GM19099 (cell line): ENCODE measurements around the gene LDLRAD3.

Experiments used
- POLR2A ChIP-seq: IDR thresholded peaks from 3 replicates; pipeline ENCODE4 v1.6.1; 2011; ENCODE audit warnings: low read depth; ENCODE audit not compliant: insufficient read length; ENCODE audit errors: extremely low read depth

LDLRAD3 gene

DNA sequence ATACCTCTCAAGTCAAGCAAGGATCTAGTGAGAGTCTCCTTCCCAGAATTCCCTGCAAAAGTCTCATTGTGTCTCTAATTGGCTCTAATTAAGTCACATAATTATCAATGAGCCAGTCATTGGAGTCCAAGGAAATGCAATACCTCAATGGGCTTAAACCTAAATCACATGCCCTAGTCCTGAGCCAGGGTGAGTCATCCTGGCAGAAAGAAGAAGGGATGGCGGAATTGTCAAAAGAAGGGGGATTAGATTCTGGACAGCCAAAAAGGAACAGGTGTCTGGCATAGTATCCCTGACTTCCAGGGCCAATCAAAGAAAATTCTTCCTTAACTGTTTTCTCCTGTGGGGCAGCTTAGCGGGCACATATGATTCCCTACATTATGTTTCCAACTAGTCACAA, 25.1 kb upstream of the LDLRAD3 start:
- TF ChIP-seq POLR2A: no peak

DNA sequence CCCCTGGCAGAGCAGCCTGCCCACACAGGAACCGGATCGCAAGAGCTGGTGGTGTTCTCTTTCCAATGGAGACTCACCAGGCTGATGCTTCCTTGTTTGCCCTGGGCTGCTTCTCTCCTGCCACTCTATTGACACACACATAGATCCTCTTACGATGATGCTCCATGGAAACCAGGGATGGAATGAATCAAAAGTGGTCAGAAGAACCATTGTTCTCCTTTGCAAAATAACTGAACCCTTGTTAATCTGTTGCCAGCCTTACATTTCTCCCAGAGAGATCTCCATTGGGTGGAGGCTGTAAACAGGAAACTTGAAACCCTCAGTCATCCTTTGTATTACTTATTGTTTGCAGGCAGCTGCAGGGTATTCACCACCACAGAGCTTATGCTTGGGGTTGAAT, 24.6 kb upstream of the LDLRAD3 start:
- TF ChIP-seq POLR2A: no peak

DNA sequence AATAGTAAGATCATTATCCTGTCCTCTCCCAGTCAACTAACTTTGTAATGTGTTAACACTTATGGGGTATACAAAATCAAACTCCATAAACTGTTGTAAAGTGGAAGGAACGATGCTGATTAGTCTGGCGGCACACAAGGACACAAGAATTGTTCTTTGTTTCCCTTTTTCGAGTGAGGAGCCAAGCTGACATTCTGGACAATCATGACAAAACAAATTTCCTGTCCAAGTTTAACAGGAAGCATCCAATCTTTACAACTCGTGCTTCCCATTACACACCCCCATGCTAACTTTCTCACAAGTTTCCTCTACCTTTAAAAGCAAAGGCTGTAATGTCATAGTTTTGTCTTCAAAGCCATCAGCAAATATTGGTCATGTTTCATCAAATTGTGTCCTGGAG, 20.4 kb upstream of the LDLRAD3 start:
- no peak for TF ChIP-seq POLR2A

DNA sequence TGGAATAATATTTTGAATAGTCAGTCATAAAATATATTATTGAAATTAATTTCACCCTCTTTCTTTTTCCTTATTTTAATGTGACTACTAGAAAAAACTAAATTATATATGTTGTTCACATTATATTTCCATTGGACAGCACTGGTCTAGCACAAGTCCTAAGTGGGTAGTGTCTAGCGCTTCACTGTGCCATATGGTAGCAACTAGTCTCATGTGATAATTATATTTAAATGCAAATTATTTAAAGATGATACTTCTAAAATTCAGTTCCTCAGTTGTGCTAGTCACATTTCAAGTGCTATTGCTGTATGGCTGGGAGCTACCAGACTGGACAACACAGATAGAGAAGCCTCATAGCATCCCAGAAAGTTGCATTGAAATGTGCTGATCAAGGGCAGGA, 19.1 kb upstream of the LDLRAD3 start:
- no peak for TF ChIP-seq POLR2A

DNA sequence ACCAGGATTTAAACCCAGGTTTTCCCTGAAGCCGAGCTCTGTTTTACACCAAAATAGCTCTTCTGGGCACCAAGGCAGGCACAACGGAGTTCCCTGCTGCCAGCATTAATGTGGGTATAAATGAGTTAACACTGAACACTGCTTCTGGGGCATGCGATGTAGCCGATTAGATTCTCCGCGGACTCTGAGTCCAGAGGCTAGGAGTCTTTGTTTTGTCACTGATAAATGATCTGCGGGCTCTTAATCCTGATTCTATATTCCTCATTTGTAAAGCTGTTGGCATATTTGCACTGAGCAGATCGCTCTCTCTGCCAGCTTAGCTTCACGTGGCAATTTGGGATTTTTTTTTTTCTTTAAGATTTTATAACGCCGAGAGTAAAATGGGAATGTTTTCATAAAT, 16.8 kb upstream of the LDLRAD3 start:
- TF ChIP-seq POLR2A: no peak

DNA sequence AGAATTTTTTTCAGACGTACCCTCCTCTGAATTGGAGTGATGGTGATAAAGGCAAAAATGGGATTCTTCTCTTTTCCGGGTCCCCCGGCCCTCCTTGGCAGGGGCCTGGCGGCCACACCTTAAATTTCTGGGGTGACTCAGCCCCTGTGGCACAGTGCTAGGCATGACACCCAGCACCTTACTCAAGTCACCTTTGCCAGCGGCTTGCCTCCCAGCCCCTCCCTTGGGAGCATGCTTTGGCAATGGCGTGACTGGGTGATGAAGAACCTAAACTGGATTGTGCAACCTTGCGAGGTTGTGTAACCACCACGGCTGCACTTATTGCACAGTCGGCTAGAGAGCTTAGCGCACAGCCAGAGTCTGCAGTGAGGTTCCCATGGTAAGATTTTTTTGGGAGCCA, 16.2 kb upstream of the LDLRAD3 start:
- TF ChIP-seq POLR2A: no peak

DNA sequence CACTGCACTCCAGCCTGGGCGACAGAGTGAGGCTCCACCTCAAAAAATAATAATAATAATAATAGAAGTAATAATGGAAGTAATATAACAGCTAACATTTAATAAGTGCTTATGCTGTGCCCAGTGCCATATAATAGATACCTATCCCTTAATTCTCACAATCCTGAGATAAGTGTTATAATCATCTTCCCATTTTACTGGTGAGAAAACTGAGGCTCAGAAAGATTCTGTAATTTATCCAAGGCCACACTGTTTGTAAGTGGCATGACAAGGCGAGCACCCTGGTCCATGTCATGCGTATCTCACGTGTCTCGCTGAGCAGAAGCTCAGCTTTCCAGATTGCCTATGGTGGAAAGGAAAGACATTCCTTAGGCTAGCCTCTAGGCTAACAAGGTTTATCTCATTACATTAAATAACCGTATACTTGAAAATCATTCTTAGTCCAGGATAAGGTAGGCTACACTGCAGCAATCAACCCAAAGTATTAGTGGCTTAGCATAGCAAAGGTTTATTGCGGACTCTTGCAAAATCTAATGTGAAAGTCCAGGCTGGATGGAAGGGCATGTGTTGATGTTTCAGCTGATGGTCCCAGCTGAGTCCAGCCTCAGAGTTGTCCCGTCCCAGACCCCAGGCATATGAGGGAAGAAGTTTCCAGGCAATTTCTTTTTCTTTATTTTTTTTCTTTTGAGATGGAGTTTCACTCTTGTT, 15.0 kb upstream of the LDLRAD3 start:
- no peak for TF ChIP-seq POLR2A

DNA sequence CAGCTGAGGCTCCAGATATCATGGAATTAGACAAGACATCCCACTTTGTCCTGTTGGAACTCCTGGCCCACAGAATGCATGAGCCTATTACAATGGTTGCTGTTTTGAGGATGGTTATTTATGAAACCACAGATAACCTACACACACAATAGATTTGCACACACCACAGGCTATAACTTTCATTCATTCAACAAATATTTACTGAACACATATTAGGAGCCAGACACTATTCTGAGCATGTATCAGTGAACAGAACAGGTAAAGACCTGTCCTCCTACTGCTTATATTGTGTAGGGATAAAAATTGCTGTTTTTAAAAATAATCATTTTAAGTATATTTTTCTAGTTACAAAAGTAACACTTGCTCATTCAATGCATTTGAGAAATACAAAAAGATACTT, 13.4 kb upstream of the LDLRAD3 start:
- no peak for TF ChIP-seq POLR2A

DNA sequence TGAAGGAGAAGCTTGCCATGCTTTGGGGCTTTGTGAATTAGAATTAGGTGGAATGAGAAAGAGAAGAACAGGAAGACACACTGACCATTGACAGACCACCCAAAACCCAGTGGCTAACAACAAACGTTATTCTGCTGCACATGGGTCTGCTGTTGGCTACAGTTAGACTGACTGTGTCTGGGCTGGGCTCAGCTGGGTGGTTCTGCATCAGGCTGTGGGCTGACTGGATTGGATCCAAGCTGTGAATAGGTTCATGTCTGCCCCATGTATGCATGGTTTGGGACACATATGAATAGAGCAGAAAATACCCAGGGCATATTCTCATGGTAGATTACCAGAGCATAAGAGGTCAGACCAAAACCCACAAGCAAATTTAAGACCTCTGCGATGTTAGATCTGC, 11.7 kb upstream of the LDLRAD3 start:
- no peak for TF ChIP-seq POLR2A

DNA sequence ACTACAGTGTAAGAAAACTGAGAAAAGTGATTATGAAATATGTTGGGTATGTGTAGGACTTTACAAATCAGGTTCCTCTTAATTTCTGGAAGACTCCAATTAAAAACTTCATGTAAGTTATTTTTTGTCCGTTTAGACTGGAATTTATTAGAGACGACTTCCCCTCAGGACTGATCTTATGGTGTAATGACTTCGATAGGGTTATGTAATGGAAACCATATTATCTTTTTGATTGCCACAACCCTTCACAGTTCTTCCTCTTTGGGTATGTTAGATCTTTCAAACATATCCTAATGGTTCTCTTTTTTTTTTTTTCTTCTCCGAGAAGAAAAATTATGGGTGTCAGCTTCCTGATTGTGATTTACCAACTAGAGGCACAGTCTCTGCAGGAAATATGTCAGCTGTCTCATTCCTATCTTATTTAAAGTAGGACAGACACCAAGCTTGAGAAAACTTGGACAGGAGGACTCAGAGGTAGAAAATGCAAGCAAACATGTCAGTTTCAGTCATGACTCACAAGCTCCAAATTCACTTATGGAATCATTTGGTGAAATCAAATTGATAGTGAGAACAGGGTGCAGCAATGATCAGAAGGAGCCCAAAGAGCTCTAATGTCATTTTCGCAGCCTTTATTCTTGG, 11.1 kb upstream of the LDLRAD3 start:
- no peak for TF ChIP-seq POLR2A

DNA sequence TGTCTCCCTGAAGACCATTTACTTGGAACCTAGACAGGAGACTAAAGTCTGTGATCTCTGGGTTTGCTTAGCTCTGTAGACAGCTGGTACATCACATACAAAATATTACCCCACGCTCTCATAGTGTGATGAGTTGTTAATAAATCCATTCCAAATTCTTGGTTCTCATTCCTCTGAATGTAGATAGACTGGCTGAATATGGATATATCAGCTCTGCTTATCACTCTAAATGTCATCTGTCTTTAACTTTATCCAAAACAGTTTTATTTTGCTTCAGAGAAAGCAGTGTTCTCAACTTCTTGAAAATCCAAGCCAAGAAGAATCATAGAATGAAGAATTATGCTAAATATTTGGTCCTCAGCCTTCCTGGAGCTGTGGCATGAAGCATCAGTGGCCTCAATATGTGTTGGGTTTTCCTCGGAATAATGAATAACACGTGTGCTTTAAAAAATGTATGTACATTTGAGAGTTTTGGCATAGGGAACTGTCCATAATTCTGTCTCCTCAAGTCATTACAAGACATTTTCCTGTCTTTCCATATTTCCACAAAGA, 10.5 kb upstream of the LDLRAD3 start:
- TF ChIP-seq POLR2A: no peak

DNA sequence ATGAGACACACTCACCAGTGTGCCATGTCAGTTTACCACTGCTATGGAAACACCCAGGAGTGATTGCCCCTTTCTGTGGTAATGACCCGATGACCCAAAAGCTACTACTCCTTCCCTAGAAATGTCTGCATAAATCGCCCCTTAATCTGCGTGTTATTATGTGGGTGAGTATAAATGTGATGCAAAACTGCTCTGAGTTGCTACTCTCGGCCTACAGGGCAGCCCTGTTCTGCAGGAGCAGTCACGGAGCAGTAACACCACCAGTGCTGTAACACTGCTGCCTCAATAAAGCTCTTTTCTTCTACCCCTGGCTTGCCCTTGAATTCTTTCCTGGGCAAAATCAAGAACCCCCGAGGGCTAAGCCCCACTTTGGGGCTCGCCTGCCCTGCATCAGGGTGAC, 9.6 kb upstream of the LDLRAD3 start:
- TF ChIP-seq POLR2A: no peak

DNA sequence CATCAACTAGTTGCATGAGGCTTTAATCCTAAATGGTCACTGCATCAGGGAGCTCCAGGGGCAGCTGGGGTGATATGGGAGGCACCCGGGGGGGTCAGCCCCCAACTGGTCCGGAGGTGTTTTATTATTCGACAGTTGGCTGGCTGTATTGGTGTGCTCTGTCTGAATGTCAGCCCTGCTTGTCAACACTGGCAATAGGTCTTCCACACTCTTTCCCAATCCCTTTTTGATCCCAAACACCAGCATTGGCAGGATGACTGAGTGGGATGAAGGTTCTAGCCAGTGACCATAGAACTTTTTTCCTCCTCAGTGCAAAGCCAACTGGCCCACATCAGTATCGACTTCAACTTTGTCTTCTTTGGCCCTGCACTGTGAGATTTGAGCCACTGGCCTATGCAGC, 8.9 kb upstream of the LDLRAD3 start:
- no peak for TF ChIP-seq POLR2A

DNA sequence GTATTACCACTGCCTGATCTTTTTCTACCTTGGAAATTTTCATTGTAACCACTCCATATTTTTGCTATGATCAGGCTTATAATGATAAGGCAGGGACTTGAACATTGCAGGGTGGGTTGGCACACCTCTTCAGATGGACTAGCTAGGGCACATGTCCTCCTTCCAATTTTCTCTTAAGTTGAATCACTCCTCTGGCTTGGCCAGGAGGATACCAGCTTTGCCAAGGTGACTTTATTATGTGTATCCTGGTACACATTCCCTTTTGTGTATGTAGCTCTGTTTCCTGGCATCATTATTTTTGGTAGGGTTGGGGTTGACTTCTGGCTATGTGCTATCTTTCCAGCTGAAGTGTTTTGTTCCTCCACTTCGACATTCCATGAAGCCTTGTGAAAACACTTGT, 8.5 kb upstream of the LDLRAD3 start:
- no peak for TF ChIP-seq POLR2A

DNA sequence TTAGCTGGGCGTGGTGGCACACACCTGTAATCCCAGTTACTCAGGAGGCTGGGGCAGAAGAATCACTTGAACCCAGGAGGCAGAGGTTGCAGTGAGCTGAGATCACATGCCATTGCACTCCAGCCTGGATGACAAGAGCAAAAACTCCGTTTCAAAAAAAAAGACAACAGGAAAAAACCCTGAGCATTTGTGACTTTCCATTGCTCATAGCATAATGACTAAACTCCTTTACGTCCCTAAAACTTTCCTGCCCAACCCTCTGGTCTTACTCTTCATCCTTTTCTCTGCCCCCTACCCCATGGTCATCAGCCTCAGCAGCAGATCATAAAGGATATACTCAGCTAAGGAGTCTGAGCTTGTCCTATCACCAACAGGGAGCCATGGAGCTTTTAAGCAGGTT, 6.8 kb upstream of the LDLRAD3 start:
- no peak for TF ChIP-seq POLR2A

DNA sequence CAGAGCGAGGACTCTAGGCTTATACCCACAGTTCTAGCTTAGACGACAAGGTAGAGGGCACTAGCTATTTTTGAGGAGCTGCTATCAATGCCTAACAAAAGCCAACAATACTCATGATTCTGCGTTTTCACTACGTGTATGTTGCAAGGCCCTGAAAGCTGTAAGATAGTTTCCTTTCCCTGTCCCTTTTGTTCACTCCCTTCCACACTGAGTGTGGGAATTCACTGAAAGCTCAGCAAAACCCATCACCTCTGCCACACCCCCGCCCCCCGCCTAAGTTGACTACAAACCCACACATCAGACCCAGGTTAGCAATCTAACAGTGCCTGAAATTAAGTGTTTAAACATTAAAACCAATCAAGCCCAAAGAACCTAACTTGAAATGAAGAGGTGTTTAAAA, 6.2 kb upstream of the LDLRAD3 start:
- TF ChIP-seq POLR2A: no peak
